HCEC 1CT (cell line): ENCODE measurements around the gene PRSS36.
"Not testable (repeated sequence)": the region's sequence is repeated elsewhere in the genome, so short reads cannot be mapped to it uniquely, and the experiment has no call there.

Source experiments
- DNase-seq: peaks from one replicate; pipeline ENCODE4 v3.0.0-alpha.2; 2017

The PRSS36 gene

DNA sequence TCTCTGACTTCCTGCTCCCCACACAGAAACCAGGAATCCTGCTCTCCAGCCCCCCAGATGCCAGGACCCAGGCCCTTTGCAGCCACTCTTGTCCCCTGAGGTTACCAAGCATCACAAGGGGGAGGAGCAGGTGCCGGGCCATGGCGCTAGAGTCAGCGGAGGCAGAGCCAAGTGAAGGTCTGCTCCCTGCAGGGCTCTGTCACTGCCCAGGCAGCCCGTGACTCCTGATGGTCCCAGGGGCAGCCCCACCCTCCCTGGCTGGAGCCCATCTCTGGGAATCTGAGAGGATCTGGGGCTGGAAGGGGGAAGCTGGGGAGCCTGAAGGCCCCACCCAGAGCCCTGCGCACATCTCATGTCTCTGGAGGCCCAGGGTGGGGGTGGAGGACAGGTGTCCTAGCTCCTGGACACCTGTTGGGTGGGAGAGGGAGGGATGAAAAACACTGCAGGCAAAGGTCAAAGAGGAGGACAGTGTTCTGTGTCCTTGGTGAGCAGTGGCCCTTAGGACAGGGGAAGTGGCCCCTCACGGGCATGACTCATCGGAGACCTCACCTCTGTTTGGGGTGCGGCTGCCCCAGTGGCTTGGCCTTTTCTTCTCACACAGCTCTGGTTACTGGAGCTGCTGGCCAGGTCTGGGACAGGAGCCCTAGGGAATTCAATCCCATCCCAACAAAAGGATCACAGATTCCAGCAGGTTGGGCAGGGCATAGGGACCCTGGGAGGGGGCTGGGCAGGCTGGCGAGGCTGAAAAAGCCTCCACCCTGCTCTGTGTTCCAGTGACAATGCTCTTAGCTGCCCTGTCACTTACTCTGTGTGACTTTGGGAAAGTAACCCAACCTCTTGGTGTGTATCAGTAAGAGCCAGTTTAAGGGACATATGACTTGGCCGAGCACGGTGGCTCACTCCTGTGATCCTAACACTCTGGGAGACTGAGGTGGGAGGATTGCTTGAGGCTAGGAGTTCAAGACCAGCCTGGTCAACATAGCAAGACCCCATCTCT, at the start of gene PRSS36:
PRSS36 (minus strand) TSS at position 173 of the 997 bp plus-strand sequence; CDS start at position 142, 31 bp downstream.
- DNase-seq, result no peak

DNA sequence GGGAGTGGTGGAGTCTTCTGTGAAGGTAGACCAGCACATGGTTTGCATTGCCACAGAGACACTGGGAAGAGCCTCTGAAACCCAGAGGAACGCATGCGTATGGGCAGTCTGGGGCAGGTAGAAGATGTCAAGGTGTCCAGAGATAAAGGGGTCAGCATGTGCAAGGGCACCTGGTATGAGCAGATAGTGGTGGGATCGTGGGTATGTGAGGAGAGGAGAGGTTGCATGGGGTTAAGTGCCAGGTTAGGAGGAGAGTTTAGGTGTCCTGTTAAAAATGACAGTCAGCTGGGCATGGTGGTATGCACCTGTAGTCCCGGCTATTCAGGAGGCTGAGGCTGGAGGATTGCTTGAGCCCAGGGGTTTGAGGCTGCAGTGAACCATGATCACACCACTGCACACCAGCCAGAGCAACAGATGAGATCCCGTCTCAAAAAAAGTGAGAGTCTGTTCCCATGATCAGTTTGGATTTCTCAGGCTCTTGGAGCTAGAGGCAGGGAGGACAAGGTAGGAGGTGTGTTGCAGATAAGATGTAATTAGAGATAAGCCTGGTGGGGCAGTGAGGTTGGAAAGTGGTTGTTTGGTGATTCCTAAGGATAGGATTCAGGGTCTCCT, 49.7 kb upstream of the PRSS36 start:
- DNase-seq, result no peak

DNA sequence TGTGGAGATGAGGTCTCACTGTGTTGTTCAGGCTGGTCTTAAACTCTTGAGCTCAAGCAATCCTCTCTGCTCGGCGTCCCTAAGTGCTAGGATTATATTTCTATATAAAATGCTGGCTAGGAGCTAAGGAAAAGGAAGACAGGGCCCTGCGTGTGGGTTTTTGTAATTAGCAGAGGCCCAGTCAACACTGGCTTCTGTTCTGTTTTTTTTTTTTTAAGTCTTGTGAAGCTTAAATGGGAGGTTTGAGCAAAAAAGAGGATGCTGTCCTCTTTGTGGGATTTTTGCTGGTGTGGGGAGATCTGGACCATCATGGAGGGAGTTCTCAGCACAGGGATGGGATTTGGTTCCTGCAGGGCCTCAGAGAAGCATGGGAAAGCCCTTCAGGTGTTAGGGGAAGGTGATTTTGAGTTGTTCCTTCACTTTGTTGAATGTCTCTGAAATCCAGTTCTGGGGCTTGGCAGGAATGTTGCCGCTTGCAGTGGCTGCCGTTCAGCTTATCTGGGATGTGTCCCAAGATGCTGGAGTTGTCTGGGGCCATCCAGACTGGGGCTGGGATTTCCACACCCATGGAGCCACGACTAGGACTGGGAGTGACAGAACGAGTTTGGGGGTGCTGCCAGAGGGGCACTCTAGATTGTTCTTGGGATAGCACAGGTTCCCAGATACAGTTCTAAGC, 48.5 kb upstream of the PRSS36 start:
- DNase-seq, result no peak

DNA sequence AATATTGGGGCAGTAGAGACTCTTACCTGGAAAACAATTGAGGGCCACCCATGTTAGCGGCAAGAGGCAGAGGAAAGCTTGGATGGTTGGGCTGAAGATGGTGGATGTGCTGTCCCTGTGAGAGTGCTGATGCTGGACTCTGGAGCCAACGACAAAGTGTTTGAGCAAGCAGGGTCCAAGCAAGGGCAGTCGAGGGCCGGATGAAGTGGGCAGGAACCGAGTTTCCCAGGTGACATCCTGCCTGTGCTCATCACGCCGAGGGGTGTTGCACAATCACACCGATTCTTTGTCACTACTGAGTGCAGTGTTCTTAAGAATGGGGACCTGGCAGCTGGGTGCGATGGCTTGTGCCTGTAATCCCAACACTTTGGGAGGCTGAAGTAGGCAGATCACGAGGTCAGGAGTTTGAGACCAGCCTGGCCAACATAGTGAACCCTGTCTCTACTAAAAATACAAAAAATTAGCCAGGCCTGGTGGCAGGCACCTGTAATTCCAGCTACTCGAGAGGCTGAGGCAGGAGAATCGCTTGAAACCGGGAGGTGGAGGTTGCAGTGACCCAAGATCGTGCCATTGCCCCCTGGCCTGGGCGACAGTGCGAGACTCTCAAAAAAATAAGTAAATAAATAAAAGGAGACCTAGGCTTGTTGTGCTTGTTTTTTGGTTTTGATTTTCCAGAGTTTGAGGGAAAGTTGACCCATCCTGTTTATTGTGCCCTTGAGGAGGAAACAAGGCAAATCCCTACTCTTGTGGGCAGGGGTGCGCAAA, 46.6 kb upstream of the PRSS36 start:
- no peak for DNase-seq

DNA sequence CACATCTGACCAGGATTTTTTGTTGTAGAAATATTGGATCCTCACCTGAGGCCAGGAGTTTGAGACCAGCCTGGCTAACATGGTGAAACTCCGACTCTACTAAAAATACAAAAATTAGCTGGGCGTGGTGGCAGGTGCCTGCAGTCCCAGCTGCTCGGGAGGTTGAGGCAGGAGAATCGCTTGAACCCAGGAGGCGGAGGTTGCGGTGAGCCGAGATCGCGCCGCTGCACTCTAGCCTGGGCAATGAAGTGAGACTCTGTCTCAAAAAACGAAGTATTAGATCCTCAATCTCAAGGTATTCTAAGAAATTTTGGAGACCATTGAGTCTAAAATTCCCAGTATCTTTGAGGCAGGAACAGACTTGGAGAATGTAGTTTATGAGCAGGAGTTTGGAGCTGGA, 46.0 kb upstream of the PRSS36 start:
- not testable (repeated sequence) for DNase-seq

DNA sequence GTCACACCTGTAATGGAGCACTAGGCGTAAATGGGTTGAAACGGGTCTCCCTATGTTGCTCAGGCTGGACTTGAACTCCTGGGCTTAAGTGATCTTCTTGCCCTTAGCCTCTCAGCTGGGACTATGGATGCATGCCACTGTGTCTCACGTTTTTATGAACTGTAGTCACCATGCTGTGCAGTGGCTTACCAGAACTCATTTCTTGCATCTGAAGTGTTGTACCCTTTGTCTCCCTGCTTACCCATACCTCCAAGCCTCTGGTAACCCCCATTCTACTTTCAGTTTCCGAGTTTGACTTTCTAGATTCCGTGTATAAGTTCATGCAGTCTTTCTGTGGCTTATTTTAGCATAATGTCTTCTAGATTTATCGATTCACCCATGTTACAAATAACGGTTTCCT, 45.0 kb upstream of the PRSS36 start:
- DNase-seq, result no peak

DNA sequence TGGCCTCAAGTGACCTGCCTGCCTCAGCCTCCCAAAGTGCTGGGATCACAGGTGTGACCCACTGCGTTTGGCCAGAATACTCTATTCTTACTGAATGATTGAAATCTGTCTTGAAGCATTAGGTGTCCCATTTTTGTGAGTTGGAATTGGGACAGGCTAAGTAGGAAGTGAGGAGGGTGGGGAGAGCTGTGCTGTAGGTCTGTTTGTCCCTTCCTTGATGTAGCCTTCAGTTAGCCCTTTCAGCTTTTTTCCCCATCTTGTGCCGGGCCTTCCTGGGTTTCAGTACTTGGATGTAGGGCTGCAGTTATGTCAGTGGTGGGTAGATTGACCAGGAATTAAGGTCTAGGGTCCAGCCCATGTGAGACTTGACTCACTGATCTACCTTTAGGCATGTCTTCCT, 44.0 kb upstream of the PRSS36 start:
- DNase-seq, result no peak

DNA sequence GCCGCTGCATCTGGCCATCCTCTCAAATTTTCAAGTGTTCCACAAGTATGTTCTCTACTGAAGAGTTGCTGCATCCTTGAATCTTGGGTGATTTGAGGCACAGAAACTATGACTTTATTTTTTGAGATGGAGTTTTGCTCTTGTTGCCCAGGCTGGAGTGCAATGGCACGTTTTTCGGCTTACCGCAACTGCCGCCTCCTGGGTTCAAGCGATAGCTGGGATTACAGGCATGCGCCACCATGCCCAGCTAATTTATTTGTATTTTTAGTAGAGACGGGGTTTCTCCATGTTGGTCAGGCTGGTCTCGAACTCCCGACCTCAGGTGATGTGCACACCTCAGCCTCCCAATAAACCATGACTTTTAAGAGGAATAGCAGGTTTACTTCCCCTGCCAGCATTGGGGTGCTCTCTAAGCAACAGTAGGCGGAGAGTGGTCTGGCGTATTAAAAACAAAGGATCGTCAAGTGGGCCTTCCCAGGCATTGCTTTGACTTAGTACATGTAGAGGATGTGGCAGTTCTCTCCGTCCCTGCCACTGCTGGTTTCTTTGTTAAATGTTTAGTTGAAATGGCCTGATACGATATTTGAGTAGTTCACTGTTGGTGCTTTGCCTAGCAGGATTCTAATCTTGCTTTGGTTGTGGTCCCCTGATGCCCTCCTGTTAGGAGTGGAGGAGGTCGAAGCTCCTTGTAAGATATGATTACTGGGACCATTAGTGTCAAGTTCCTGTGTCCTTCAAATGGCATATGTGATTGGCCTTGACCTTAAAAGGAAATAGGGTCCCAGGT, 43.2 kb upstream of the PRSS36 start:
- DNase-seq, result no peak

DNA sequence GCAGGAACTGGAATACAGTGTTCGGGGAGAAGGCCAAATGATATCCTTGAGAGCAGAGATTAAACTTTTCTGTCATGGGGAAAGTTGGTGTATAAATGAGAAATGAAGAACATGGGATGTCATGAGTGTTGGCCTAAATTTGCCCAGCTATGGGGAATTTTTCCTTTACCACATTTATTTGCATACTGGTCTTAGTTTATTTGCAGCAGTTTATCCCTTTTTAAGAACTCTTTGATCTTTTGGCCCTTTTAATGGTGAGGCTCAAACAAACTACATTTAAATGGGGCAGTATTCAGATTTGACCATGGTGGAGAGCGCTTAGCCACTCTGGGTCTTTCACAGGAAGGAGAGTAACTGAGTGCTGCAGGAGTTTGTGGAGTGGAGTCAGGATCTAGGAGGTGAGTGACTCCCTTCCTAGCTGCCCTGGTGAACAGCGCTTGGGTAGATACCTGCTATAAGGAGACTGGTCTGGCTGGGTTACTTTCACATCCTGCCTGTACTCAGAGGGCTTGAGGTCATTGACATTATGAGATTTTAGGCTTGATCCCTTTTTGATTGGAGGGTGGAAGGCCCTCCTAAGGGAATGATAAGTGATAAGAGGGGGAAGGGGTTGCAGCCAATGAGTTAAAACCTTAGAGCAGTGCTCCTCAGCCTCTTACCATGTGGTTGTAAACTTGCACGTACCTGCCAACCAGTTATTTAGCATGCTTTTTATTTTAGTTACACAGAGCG, 42.0 kb upstream of the PRSS36 start:
- DNase-seq, result no peak

DNA sequence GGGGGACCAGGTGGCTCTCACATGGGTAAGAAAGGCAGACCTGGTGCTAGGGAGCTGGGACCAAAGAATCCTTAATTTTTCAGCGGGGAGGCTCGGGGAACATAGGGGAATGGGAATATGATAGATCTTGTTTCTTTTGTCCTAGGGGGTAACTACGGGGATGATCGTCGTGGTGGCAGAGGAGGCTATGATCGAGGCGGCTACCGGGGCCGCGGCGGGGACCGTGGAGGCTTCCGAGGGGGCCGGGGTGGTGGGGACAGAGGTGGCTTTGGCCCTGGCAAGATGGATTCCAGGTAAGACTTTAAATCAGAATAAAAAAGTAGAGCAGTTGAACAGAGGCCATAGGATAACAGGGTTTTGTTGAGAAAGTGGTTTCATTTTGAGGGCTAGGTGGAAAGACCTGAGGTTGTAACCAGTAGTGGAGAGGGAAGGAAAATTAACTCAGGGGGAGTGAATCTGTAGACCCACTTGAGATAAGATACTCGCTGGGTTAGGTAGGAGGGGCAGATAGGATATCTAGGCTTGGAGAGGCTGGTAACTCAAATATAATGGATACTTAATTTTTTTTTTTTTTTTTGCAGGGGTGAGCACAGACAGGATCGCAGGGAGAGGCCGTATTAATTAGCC, 41.1 kb upstream of the PRSS36 start:
- DNase-seq, result no peak

DNA sequence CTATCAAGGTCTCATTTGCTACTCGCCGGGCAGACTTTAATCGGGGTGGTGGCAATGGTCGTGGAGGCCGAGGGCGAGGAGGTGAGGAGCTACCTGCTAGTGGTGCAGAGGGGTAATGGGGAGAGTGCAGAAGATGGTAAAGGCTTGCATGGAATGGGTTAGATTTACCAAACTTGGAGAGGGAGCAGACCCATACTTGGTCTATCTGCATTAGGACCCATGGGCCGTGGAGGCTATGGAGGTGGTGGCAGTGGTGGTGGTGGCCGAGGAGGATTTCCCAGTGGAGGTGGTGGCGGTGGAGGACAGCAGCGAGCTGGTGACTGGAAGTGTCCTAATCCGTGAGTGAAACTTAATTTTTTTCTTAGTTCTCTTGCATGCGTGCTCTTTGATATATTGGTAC, 40.2 kb upstream of the PRSS36 start:
- DNase-seq, result no peak

DNA sequence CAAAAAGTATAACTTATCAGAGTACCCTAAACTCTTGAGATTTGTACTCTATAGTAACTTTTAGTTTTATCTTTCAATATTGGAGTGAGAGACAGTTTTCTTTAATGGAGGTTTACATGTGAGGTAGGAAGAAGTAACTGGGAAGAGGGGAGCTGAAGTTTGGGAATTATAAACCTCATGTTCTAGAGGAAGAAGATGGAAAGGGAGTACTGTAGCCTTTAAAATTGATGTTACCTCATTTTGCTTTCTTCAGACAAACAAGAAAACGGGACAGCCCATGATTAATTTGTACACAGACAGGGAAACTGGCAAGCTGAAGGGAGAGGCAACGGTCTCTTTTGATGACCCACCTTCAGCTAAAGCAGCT, 39.5 kb upstream of the PRSS36 start:
- DNase-seq, result no peak

DNA sequence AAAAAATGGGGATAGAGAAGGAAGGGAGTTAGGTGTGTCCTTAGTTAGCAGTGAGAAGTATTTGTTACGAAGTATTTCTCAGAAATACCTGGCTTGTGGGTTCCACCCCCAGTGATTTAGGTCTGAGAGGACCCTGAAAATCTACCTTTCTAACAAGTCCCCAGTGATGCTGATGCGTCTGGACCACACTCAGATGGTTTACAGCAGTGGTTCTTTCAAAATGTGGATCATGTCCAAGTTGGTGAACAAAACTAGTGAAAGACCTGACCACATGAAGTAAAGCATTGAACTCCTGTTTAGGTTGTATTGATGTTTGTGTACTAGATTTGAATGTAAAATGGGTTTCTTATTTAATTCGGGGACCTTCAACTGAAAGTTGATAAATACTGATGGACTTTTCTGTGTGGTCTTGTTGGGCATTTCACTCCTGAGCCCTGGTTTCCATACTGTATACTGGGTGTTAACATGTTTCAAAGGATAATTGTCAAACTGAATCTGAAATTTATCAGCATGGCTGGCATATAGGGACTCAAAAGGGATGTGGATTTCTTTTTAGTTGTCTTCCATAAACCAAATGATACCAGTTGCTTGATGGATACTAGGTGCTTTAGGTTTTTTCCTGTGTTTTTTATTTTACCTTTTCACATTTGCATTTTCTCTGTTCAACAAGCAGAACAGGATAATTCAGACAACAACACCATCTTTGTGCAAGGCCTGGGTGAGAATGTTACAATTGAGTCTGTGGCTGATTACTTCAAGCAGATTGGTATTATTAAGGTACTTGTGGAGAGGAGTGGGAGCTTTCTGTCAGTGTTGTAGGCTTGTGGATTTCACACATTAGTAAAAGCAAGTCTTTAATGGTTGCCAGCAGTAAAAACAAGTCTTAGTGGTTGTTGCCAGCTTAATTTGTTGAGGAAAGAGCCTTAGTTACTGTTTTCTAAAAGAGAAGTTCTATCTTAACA, 38.9 kb upstream of the PRSS36 start:
- no peak for DNase-seq

DNA sequence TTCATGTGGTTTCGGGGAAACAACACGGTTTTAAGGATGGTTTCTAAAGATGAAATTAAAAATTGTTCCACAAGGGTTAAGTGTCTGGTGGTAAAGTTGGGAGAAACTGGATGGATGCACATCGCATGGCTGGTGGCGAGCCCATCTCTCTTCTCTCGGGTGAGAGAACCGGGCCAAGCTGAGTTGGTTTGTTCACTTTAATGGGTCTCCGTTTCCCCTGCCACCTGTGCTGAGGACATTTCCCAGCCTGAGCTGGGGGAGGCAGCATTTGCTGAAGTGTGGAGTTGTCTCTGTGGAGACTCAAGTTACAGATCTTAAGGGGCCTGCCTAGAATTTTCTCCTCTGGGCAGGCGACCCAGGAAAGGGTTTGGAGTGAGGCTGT, 37.9 kb upstream of the PRSS36 start:
- DNase-seq, result no peak

DNA sequence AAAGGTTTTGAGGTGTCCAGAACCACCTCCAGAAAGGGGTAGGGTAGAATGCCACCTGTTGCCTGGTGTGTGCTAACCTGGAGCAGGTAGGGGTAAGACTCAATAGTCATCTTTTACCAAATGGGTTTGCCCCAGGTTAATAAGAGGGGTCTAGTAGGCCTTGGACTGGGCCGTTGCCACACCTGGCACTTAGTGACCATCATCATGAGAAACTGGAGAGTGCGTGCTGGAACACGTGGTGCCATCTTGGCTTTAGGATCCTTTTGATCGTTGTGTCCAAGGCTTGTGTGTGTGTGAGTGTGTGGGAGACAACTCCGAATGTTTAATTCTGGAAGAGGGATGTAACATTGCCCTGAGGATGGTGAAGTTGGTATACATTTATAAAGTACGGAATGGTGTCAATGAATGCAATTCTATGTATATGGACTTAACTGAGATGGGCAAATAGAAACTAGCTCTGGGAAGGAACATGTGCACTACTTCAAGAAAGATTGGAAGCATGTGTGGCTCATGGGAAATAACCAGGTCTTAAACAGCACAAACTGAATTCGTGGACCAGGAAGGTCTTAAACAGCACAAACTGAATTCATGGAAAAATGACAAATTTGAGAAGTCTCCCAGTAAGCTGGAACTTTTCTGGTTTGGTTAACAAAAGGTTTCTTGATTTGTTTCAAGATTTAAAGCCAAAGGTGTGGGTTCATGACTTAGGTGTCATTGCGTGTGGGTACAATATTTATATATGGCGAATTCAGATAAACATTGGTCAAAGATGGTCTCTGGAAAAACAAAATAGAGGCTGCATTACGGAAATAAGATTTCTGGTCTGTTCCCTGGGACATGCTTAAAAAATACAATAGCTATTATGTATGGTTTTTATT, 37.3 kb upstream of the PRSS36 start:
- no peak for DNase-seq

DNA sequence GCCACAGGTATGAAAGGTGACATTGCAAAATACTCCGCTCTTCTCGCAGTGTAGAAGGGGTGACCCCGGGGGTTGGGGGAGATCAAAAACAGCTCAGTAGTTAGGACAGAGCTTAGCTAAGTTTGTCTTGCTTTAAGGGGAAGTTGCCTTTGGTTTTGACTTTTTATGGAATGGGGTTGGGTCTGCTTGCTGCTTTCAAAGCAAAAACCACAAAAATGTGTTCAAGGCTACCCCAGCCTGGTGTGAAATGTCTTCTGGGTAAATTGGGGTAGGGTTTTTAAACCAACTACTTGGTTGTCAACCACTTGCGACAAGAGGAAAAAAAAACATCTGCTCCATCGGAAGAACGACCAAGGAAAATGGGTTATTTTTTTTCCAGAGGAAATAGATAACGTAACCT, 36.3 kb upstream of the PRSS36 start:
- DNase-seq, result no peak

DNA sequence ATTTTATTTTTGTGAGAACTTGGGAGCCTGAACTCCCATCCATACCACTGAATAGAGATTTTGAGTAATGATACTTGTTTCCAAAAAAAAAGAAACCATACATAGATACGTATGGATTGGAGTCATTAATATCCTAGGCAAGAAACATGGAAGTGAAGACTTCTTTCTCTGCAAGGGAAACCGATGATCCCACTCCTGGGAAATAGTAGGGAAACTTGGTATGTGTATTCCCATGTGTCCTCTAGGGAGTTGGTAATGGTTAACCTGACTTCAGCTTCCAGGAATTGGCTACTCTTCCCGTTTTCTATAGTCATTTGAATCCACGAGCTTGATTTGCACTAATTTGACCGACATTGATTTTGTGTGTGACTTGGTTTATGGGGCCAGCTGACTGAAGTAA, 35.5 kb upstream of the PRSS36 start:
- DNase-seq, result no peak

DNA sequence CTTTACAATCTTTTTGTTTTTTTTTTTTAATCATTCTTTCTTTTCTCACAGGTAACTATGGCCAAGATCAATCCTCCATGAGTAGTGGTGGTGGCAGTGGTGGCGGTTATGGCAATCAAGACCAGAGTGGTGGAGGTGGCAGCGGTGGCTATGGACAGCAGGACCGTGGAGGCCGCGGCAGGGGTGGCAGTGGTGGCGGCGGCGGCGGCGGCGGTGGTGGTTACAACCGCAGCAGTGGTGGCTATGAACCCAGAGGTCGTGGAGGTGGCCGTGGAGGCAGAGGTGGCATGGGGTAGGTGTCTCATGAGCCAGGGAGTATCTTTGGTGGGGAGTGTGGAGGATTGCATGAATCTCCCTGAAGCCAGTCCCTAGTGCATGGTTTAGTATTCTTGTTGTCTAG, 35.0 kb upstream of the PRSS36 start:
- no peak for DNase-seq
